ENCODE measurements around the gene ROR2.

Gene ROR2

DNA sequence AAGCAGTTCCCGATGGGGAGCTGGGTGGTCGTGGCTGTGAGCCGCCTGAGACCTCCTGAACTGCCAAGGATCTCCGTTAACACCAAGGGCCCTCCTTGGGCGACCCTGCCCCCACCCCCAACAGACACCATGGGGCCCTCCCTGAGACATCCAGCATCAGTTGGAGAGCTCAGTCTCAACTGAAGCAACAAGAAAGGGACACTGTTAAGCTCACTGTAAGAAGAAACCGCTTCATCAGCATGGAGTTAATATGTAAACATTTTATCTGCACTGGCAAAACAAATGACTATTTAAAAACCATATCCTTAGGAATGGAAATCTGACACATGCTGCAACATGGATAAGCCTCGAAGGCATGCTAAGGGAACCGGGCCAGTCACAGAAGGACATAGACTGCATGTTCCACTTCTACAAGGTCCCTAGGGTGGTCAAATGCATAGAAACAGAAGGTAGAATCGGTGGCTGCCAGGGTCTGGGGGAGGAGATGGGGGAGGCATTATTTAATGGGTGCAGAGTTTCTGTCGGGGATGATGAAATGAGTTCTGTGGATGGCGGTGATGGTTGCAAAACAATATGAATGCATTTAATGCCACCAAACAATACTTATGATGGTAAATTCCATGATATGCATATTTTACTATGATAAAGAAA is 47.4 kb downstream of the ROR2 start:
- in situ Hi-C loops (cut with MboI; ENCODE audit: low sequenced_read_pairs) = no loop called here

DNA sequence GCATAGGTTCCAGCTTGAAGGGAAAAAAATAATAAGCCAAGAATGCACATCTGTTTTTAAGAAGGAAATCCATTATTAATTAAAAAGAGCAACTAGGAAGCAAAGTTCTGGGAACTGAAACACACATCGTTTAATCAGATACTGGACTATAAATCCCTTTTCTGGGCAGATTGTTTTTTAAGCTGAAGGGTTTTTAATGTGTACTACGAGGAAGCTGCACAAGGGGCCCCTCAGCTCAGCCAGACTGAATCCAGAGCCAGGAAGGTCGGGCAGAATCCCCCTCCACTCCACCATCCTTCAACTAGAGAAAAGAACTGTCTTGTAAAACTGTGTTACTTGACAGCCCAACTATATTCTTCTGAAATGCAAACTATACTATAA is 49.2 kb downstream of the ROR2 start:
- in situ Hi-C loops (cut with MboI; ENCODE audit: low sequenced_read_pairs) = no loop called here

DNA sequence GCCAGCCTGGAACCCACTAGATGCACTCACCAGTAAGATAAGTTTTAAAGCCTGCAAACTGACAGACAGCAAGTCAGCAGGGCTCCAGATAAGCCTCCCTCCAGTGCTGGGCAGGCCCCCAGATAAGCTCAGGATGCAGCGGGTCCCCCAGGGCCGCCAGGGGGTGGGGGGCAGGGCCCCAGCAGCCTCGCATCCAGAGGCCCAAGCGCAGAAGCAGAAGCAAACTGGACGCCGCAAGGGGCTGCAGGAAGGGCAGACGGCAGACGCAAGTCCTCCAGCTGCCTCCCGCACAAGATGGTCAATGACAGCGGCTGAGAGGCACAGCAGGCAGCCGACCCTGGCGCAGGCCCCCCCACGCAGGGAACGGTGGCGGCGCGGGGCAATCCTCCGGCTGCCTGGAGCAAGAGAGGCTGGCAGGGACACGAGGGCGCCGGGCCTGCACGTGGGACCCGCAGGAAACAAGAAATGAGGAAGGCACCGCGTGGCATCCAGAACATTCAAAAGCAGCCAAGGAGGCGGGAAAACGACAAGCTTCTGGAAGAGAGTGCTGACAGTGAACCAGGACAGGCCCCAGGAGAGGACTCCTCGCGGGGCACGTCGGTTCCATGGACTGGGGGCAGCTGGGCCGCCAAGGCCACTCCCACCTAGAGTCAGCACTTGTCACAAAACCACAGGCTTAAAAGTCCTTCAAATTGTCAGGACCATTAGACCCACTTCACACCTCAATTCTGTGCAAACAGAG is 49.8 kb downstream of the ROR2 start:
- in situ Hi-C loops (cut with MboI; ENCODE audit: low sequenced_read_pairs) = no loop called here

DNA sequence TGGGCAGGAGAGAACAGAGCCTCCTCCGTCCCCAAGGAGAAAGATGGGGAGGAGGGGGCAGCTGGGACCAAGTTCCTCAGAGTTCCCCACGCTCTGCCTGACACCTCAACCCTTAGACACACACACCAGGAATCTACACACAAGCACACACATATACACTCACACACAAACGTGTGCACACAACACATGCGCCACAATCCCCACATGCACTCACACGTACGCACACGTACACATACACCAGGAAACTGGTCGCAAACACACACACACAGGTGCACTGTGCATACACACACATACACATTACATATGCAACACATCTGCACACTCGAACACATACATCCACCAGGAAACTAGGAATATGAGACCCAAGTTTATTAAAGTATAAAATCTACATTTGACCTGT is 50.4 kb downstream of the ROR2 start:
- in situ Hi-C loops (cut with MboI; ENCODE audit: low sequenced_read_pairs) = no loop called here

DNA sequence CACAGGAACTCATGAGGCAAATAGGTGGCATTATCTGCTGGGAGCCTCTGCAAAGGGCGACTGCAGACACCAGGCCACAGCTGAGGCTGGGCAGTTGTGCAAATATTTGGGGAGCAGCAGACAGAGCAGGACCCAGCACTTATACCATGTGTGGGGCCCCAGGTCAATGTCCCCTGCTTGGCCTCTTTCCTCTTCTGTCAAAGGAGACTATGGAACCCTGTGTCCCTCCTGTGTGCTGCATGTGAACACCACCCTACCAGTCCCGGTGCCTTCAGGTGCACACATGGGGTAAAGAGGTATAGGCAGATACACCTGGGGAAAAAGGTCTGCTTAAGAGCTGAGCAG is 50.8 kb downstream of the ROR2 start:
- in situ Hi-C loops (cut with MboI; ENCODE audit: low sequenced_read_pairs) = no loop called here

DNA sequence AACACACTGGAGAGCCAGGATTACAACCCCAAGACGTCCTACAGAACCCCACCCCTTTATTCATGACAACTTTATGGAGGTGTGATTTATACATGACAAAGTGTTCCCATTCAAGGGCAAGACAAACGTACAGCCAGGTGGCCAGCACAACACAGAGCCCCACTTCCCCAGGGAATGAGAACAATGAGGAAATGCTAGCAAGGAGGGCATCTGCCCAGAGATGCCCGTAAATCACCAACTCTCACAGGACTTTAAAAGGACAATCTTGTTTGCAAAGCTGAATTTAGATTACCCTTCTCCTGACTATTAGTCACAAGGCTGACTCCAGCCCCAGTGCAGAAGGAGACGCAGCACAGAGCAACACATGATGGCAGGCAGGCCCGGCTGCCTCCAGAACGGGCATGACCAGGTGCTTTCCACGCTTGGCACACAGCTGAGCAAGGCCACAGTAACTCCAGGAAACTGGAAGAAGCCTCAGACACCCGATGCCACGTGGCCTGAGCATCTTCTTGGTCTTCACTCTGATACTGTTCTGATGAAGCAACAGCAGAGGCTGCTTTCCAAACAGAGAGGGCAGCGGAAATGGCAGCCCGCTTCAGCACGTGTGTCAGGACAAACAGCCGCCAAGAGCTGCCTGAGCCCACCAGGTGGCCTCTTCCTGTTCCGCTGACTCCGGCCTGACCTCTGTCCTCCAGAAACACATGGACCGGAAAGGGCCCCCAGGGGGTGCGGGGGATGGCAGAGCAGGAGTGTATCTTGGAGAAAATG is 51.4 kb downstream of the ROR2 start:
- in situ Hi-C loops (cut with MboI; ENCODE audit: low sequenced_read_pairs) = no loop called here

DNA sequence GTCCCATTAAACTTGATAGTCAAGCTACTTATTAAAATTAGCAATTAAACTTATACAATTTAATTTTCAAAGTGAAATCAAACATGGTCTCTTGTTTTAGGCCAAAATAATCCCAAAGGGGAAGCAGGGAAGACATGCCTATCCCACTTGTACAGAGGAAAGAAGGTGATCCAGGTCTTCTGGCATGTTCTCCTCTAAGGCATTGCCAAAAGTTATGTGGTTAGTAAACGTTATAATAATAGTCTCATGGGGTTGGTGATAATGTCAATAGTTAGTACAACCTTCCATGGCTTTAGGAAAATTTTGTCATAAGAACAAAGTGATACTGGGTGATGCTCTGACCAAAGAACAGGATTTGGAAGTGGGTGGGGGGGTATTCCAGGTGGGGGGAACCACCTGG is 52.8 kb downstream of the ROR2 start:
- in situ Hi-C loops (cut with MboI; ENCODE audit: low sequenced_read_pairs) = no loop called here

DNA sequence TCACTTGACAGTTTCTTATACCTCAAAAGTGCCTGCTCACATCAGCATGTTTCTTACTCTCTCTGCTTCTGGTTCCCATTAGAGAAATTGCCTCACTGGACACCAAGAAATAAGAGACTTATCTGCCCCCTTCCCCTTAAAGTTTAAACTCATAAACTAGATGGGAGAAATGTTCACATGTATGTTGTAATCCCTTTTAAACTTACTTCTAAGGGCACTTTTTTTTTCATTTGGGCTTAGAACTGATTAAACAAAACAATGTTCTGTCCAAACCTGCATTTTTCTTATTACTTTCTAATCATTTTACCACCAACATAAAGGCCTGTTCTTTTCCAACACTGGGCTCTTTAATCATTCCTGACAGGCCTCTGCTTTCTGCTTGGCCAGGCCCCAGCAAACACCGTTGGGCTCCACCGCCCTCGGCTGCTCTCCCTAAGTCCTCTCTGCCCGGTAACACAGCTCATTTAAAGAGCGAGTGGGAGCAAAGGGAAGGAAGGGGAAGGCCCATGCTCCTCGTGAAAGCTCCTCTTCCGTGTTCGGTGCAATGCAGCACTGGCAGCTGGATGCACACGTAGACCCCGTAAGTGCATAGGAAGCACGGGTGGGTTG is 53.4 kb downstream of the ROR2 start:
- in situ Hi-C loops (cut with MboI; ENCODE audit: low sequenced_read_pairs) = no loop called here

DNA sequence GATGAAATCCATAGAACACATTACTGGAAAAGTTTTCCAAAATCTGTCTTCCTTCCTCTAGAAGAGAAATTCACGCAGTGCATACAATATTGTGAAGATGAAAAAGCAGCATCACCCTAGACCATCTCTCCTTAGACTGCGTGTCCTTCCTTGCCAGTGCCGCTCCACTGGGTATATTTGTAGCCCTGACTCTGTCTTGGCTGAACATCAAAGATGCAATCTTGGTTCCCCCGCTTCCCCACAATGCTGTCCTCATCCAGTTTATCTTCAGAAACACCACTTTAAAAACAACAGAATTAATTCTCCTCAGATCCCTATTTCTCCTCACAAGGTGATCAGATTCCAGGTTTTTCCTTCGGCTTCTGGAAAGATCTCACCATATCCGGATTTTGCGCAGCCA is 53.9 kb downstream of the ROR2 start:
- in situ Hi-C loops (cut with MboI; ENCODE audit: low sequenced_read_pairs) = no loop called here

DNA sequence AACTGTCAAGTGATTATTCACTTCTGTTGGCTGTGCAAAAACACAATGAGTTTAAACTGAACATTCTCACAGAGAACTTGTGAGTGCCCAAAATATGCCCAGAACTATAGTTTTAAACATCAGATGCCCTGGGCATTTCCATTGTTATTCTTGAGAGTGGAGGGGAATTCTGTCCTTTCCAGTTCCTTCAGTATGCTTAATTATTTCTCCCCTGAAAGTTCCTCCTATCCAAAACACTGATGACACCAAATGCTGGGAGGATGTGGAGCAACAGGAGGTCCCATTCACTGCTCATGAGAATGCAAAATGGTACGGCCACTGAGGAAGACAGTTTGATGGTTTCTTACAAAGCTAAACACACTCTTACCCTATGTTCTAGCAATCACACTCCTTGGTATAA is 55.5 kb downstream of the ROR2 start:
- in situ Hi-C loops (cut with MboI; ENCODE audit: low sequenced_read_pairs) = no loop called here

DNA sequence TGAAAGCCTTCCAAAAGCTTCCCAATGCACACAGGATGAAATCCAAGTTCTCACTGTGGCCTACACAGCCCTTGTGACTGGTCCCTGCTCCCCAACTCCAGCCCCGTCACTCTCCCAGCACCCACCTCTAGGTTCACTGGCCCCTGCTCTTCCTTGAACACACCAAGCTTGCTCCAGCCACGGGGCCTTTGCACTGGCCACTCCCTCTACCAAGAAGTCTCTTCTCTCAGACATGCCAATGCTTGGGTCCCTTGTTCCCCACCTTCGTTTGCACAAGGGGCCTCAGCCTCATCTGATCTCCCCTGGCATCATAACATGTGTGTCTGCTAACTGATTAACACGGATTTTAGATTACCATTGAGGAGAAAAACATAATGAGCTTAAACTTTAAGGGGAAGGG is 56.0 kb downstream of the ROR2 start:
- in situ Hi-C loops (cut with MboI; ENCODE audit: low sequenced_read_pairs) = no loop called here

DNA sequence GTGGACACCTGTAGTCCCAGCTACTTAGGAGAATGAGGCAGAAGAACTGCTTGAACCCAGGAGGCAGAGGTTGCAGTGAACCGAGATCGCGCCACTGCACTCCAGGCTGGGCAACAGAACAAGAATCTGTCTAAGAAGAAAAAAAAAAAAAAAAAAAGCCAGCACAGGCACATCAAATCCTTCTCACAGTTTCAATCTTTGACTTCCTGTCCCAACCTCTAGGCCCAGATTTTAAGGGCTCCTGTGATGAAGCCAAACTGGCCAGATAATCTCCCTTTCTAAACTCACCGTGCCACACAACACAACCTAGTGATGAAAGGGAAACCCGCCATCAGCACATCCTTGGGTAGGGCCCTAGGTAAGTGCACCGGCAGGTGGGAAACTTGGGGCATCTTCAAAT is 58.1 kb downstream of the ROR2 start:
- in situ Hi-C loops (cut with MboI; ENCODE audit: low sequenced_read_pairs) = no loop called here

DNA sequence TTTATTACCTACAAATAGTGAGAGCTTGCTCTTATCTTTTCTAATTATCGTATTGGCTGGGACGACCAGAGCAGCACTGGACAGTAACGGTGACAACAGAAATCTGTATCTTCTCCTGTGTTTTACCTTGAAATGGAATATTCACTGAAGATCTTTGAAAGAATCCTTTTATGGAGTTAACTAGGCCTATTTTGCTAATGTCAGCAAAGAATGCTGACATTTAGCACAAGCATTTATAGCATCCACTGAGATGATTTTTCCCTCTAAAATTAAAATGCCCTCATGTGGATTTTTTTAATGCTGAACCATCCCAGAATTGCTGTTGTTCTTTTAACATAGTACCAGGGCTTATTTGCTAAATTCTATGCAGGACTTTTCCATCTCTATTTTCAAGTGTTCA is 59.4 kb downstream of the ROR2 start:
- in situ Hi-C loops (cut with MboI; ENCODE audit: low sequenced_read_pairs) = no loop called here

DNA sequence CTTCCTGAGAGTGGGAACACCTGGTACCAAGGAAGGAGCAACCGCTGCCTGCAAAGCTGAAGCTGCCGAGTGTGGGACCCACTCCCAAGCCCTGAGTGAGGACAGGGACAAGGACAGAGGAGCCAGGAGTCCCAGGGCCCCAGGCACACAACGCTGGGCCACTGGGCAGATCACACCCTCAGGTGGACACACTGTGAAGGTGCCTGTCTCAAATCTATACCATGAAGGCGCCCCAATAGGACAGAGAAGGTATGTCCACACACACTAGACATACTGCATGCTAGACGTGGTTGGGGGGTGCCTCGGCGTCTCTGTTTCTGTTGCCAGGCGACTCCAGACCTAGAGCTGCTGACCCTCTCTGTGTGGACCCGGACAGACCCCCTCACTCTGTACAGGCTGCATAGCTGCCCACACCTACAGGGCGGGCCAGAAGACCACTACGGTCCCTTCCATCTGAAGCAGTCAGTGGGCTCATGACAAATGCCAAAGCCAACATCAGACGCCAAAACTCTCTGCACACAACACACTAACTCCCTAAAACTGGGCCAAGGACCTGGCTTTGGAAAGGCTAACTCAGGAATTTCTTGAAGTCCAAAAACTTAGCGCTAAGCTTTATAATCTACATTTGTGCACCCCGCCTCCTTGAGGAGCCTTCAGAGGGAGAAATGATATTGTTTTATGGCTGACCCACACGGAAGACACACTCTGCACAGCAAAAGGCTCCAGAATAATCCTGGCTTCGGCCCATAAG is 60.7 kb downstream of the ROR2 start:
- in situ Hi-C loops (cut with MboI; ENCODE audit: low sequenced_read_pairs) = no loop called here

DNA sequence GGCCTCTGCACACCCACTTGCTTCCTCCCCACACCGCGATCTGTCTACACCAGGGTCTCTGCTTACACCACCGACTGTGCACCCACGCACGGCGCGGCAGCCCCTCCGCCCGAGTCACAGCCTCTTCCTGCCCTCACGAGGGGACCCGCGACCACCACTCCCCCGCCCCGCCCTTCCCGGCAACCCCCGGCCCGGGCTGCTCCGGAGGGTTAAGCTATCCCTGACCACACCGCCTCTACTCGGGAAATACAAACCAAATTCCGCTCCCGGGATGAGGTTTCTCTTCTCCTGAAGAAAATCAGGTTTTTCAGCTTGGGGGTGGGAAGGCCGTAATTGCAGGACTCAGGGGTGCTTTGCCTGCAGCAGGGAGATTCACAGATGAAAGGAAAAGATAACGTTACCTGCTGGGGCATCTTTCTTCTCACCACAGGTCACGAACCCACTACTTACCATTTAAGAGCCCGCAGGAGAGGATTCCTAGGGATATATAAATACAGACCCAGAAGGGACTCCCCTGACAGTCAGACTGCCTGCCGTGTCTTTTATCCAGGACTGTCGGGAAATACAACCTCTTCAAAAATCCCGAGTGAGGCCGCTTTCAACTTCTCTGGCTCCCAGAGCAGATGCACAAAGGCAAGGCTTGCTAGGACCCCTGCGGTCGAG is 63.5 kb downstream of the ROR2 start:
- in situ Hi-C loops (cut with MboI; ENCODE audit: low sequenced_read_pairs) = no loop called here

DNA sequence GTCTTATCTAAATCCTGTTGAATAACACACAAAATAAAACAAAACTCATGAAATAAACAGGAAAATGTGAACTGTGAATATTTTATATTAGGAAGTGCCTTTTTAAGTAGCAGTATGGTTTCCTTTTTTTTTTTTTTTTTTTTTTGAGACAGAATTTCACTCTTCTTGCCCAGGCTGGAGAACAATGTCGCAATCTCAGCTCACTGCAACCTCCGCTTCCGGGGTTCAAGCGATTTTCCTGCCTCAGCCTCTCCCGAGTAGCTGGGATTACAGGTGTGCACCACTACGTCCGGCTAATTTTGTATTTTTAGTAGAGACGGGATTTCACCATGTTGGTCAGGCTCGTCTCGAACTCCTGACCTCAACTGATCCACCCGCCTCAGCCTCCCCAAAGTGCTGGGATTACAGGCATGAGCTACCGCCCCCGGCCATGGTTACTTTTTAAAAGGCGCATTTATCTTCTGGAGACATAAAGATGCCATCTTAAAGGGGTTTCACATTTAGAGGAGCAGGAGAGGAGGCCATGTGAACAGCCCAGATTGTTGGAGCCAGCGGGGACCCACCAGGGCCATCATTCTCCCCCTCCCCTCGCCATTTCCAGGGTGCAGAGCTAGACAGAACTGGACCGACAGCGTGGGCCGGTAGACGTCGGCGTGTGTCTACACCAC is 64.1 kb downstream of the ROR2 start:
- in situ Hi-C loops (cut with MboI; ENCODE audit: low sequenced_read_pairs) = no loop called here

DNA sequence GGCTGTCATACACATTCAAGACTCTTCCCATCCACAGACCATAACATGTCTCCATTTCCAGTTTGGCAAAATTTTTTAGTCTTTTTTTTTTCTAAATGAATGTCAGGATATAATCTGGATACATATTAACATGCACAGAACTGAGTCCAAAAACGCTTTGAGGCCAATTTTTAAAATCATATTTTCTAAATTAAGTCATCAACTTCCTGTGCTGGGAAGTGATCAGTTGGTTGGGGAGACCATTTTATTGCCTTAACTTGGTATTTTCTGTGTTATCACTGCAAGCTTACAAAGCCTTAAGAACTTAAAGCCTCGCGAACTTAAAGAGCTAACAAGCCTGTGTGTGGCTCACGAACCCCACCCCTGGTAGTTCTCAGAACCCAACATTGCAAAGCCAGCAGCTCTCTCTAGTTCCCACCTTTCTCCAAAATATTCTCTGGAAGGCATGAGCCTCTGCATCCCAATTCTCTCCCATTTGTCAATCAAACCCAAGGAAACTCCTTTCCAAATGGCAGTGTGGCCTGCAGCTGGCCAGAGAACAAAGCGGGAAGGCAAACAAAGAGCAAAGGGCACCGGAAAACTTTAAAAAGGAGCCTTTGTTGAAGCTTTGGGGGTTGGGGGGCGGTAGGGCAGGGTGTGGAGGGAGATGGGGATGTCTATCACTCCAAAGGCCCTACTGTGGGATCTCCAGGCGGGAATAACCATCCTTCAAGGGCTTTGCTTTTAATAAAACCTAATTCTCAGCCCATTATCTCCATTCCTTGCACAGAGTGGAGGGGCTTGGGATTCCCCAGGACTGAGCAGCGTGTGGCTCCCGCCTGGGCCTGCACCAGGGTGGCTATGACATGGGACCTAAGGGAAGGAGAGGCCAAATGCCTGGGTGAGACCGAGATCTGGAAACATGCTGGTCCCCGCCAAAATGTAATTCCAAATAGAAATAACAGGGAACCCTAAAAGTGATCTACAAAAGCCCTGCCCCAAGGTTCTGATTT is 65.0 kb downstream of the ROR2 start:
- in situ Hi-C loops (cut with MboI; ENCODE audit: low sequenced_read_pairs) = no loop called here

DNA sequence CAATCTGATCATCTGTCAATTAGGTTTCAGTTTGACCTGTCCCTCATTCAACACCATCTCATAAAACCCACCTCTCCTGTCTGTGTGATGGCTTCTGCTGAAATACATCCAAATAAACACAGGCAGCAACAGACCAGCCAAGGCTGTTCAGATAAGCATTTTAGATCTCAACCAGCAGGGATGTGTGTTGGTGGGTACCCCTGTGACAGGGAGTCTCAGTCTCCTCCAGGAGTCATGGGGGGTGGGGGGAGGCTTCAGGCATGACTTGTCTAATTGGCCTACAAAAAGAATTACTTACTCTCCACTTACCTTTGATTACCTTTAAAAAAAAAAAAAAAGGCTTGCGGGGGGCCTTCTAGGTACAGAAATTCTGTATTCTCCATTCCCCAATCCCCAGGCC is 65.9 kb downstream of the ROR2 start:
- in situ Hi-C loops (cut with MboI; ENCODE audit: low sequenced_read_pairs) = no loop called here

DNA sequence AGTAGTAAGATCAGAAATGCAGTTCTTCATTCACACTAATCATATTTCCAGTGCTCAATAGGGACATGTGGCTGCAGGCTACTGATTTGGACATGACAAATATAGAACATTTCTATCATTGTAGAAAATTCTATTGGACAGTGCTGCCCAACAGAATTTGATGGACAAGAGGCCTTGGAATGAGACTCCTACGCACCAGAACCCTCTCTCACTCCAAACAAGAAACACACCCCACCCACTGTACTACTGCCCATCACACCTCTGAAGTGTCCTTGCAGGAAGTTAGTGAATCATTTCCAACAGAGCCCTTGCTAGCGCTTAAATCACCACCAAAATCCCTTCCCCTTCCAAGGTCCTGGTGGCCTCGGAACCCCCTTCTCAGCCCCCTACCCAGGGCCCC is 66.5 kb downstream of the ROR2 start:
- in situ Hi-C loops (cut with MboI; ENCODE audit: low sequenced_read_pairs) = no loop called here
